ENCODE data around the gene UNC13D. TPM values are rescaled to one million over a fixed set of nuclear protein-coding genes. Genes with fewer than 3 reads are reported as not detected.

UNC13D gene
- total RNA-seq, 1 experiment from 2014 or later = 138 TPM

DNA sequence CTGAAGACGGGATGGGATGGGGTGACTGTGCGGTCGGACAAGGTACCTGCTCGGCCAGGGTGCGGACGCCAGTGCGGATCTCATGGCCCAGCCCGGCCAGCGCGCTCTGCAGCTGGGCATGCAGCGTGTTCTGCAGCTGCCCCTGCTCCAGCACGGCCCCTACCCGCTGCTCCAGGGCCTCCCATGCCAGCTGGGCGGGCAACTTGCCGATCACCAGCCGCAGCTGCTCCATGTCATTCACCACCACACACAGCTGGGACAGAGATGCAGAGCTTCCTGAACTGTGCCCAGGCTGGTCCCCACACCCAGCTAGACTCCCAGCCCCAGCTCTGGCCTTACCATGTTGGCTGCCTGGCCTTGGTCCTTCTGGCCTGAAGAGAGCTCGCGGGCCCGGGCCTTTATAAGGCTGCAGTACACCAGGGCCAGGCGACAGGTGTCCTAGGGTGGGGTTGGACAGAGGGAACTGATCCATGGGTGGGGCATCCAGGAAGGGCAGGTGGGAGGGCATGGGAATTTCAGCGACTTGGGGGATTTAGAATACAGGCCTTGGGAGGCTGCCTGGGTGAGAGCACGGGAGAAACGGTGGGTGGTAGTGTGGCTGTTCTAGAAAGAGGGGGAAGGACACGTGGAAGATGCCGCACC lies 9.8 kb downstream of the UNC13D start:
- no peak for DNase-seq (ENCODE audit: low spot score)

GRCh38 chr17:75832652-75833400 lies 11.4 kb downstream of the UNC13D start:
- DNase-seq (ENCODE audit: low spot score) = peak; percentile 51

DNA sequence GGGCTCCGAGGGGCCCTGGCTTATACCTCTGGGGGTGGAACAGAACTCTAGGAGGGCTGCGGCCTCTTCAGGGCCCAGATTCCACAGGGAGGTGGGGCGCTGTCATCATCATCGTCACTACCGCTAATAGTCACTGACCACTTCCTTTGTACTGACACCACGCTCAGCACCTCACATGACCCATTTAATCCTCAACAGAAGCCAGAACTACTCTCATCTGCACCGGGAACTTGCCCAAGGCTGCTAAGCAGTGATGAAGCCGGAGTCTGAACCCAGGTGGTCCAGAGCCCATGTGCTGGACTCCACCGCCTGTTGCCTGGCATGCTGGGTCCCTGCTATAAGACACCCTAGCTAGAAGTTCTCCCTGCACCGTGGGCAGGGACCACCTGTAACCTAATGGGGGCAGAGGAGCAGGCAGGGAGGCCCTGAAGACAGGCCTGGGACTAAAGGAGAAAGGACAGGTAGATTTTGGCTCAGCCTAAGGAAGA lies 12.0 kb downstream of the UNC13D start:
- peak; percentile 98 for DNase-seq (ENCODE audit: low spot score)

DNA sequence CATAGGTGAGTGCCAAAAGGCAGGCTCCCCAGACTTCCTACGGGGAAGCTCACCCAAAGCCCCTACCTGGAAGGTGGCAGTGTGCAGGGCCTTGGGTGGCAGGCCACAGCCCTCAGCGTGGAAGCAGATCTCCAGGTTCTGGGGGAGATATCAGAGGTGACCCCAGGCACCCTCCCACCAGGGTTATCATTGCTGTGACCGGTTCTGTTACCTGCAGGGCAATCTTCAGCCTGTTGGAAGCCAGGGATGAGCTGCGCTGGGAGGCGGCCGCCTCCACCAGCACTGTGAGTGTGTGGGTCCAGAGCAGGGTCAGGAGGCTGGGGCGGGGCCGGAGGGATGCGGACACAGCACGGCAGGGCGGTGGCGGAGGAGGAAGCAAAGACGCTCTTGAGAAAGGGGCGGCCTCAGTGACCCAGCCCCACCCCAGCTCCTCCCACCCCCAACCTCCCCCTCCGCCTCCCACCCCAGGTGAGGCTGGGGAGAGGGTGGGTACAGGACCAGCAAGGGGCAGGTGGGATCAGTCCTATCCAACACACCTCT lies 13.1 kb downstream of the UNC13D start:
- no peak for DNase-seq (ENCODE audit: low spot score)

GRCh38 chr17:75830164-75831031 lies 13.8 kb downstream of the UNC13D start:
- DNase-seq (ENCODE audit: low spot score) = no peak

- DNase-seq (ENCODE audit: low spot score) = no peak
Measured at GRCh38 chr17:75829747-75830146, 14.5 kb downstream of the UNC13D start.

DNA sequence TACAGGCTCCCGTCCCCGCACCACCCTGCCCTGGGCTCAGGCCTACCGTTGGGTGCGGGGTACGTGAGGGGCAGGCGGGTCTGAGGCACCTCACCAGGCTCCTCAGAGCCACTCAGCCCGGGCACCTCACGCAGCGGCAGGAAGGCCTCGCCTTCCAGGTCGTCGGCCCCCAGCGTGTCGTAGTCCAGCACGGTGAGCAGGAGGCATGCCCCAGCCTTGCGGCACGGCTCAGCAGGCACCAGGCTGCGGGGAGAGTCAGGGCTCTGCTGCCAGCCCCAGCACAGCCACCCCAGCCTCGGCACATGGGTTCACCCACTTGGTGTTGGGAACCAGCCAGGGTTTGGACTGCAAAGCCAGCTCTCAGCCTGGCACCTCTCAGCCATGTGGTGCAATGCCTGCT lies 15.5 kb downstream of the UNC13D start:
- DNase-seq (ENCODE audit: low spot score) = no peak

GRCh38 chr17:75828076-75828400 lies 16.2 kb downstream of the UNC13D start:
- no peak for DNase-seq (ENCODE audit: low spot score)

DNA sequence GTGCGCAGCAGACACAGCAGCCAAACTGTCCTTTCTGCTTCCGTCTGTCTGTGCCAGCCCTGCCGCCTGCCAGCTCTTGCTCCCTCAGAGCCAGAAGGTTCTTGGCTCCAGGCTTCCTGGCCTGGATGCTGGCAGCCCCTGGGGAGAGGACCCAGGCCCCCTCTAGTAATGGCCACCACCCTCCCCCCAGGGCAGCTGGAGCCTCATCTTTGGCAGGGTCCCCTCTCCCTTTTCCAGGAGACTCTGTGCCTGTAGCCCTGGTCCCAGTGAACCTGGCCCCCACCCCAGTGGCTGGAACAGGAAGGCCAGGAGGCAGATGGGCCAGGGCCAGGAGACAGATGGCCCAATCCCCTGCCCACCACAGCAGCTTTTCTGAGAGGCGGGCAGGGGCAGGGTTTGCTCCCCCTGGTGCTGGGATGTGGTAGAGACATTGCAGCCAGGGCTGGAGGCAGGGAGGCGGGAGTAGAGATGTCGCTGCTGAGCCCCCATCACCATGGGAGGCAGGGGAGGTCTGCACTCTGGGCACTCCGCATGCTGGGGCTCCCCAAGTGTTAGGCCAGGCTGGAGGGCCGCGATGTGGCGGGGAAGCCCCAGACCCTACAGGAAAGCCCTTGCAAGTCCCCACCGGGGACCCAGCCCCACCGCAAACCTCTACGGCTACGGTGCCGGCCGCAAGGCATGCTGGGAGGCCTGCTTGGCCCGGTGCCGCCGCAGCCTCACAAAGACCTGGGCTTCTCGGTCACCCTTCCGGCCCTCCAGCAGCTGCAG lies 16.7 kb downstream of the UNC13D start:
- DNase-seq (ENCODE audit: low spot score) = no peak

- DNase-seq (ENCODE audit: low spot score) = no peak
Measured at GRCh38 chr17:75826561-75827307, 17.5 kb downstream of the UNC13D start.

DNA sequence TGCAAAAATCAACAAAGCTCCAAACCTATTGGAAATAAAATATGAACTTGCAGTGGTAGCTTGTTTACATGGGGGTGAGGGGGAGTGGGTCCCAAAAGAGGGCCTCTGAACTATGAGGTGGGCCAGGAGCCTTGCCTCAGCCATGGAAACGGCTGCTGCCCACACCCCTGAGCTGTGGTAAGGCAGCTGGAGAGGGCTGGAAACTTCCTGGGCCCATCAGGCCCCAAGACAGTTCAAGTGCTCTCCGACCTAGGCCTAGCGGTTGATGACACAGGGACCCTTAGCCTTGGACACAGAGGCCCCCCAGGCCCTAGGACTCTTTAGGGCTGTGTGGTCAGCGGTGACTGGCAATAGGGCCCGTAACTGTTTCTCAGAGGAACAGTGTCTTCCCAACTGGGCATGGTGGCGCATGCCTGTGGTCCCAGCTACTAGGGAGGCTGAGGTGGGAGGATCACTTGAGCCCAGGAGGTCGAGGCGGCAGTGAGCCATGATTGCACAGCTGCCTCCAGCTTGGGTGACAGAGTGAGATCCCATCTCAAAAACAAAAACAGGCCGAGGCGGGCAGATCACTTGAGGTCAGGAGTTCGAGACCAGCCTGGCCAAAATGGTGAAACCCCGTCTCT lies 18.3 kb downstream of the UNC13D start:
- DNase-seq (ENCODE audit: low spot score) = no peak

- DNase-seq (ENCODE audit: low spot score) = no peak
Measured at GRCh38 chr17:75825149-75825552, 19.1 kb downstream of the UNC13D start.

- no peak for DNase-seq (ENCODE audit: low spot score)
Measured at GRCh38 chr17:75824666-75825065, 19.5 kb downstream of the UNC13D start.

DNA sequence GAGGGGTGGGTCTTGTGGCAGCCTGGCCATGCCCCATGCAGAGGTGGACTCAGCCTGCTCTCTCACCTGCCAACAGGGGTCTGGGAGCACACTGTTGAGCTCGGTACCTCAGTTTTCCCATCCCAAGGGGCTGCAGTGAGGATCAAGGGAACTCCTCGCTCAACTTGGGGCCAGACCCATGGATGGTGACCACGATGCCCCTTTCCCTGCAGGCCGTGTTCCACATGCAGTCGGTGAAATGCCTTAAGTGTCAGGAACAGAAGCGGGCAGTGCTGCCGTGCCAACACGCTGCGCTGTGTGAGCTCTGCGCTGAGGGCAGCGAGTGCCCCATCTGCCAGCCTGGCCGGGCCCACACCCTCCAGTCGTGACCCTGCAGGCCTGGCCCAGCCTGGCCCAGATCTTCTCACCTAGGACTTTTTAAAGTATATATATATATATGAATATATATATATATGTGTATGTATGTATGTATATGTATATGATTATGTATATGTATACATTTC lies 20.1 kb downstream of the UNC13D start:
- DNase-seq (ENCODE audit: low spot score) = no peak

- no peak for DNase-seq (ENCODE audit: low spot score)
Measured at GRCh38 chr17:75823257-75824041, 20.8 kb downstream of the UNC13D start.

GRCh38 chr17:75822800-75823166 lies 21.4 kb downstream of the UNC13D start:
- no peak for DNase-seq (ENCODE audit: low spot score)

GRCh38 chr17:75822119-75822799 lies 21.9 kb downstream of the UNC13D start:
- DNase-seq (ENCODE audit: low spot score) = no peak

DNA sequence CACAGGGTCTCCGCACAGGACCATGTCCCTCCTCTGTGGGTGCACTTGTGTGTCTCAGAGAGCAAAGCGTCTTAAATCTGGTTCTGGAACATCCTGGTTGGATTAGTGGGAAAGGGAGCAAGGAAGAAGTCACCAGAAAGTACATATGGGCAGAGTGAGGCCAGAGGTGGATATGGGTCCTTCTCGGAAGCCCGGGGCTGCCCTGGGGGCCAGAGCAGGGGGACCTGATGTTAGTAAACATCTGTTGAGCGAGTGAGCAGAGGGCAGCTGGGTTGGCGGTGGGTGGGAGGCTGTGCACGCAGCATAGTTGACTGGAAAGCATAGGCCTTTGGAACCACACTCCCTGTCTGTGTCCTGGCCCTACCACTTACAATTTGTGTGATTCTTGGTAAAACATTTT lies 22.7 kb downstream of the UNC13D start:
- DNase-seq (ENCODE audit: low spot score) = no peak

Data from A172 (cell line).